Measurements from ENCODE around the gene NELFCD. TPM values are rescaled to one million over a fixed set of nuclear protein-coding genes. Genes with fewer than 3 reads are reported as not detected.

NELFCD gene
- total and polyA plus RNA-seq, 4 donors: 31.5 to 93.9 (median 42.4) TPM

- ATAC-seq (ENCODE audit: insufficient read depth, low FRiP score) (no peak), DNase-seq (no peak)
- Histone ChIP-seq H3K36me3 (ENCODE audit: control insufficient read depth in 4 of 4, insufficient read depth in 4 of 4, low read length in 4 of 4) (peaks cover 0 to 3% (median 0%) of the 10 kb centered on the region in 4 donors), H3K4me3 (no peak overlapping the region), H3K27me3 (ENCODE audit: control insufficient read depth in 3 of 3, insufficient read depth in 3 of 3, low read length in 2 of 3) (peaks cover 0 to 2% (median 0%) of the 10 kb centered on the region in 3 donors), H3K9me3 (ENCODE audit: control insufficient read depth in 4 of 4, insufficient read depth in 3 of 4, low read length in 3 of 4) (no peaks in the 10 kb centered on the region), H3K4me1 (ENCODE audit: control insufficient read depth in 5 of 5, insufficient read depth in 5 of 5, low read length in 5 of 5) (peaks cover 0 to 14% (median 11%) of the 10 kb centered on the region in 5 donors), H3K9ac (ENCODE audit: insufficient read depth in 1 of 2, low read length in 2 of 2) (no peak overlapping the region), H3K27ac (ENCODE audit: low read depth in 1 of 2, low read length in 1 of 2) (no peak overlapping the region)
- WGBS, 2 donors: 72 to 84% methylated on average over 3 of the region's 3 CpGs
- TF ChIP-seq CTCF (IDR thresholded peaks at IDR 0.05; ENCODE audit: control extremely low read depth, extremely low read depth): no peak
These were observed 63.2 kb downstream of the NELFCD start for GRCh38 chr20:59044295-59044694.

Other genes starting within 250 kb of the NELFCD start
- 1 to 10 TPM in 1 of 2 donors, under 1 TPM in 1; 0.80 to 1.9 TPM for gene GNAS-AS1, start 130.4 kb upstream of the NELFCD start, total RNA-seq
- gene GNAS-AS1, start 130.4 kb upstream of the NELFCD start, polyA plus RNA-seq: under 1 TPM; 0.07 to 0.69 TPM
- gene GNAS, start 128.5 kb upstream of the NELFCD start, total RNA-seq: 1,000 to 10,000 TPM in 1 of 2 donors, 100 to 1,000 TPM in 1; 763 to 1,010 TPM
- gene GNAS, start 128.5 kb upstream of the NELFCD start, polyA plus RNA-seq: 1,000 to 10,000 TPM in 1 of 2 donors, 100 to 1,000 TPM in 1; 638 to 1,238 TPM
- 100 to 1,000 TPM; 105 to 393 TPM for gene CTSZ, start 26.0 kb downstream of the NELFCD start, total RNA-seq
- 100 to 1,000 TPM; 189 to 558 TPM for gene CTSZ, start 26.0 kb downstream of the NELFCD start, polyA plus RNA-seq
- 1 to 10 TPM in 1 of 2 donors, under 1 TPM in 1; 0.64 to 6.6 TPM for gene TUBB1, start 38.2 kb downstream of the NELFCD start, total RNA-seq
- gene TUBB1, start 38.2 kb downstream of the NELFCD start, polyA plus RNA-seq: 1 to 10 TPM in 1 of 2 donors, under 1 TPM in 1; 0.87 to 6.8 TPM
- gene ATP5F1E, start 51.1 kb downstream of the NELFCD start, total RNA-seq: 10 to 100 TPM; 18.4 to 74.3 TPM
- gene ATP5F1E, start 51.1 kb downstream of the NELFCD start, polyA plus RNA-seq: 10 to 100 TPM; 53.9 to 88.8 TPM
- gene PRELID3B, start 61.5 kb downstream of the NELFCD start, total RNA-seq: 10 to 100 TPM; 48.7 to 61.1 TPM
- gene PRELID3B, start 61.5 kb downstream of the NELFCD start, polyA plus RNA-seq: 10 to 100 TPM; 19.9 to 33.7 TPM
- gene ZNF831, start 182.6 kb downstream of the NELFCD start, total RNA-seq: 1 to 10 TPM in 1 of 2 donors, under 1 TPM in 1; 0.86 to 1.0 TPM
- gene ZNF831, start 182.6 kb downstream of the NELFCD start, polyA plus RNA-seq: under 1 TPM; 0.14 to 0.26 TPM

Data from lung (tissue), 12 donors.